SJCRH30 (cell line): Measurements from ENCODE around the gene ALS2CL. TPM values are rescaled to one million over a fixed set of nuclear protein-coding genes. Genes with fewer than 3 reads are reported as not detected.

Experiments used
- DNase-seq, 2 experiments: peaks; one replicate each; pipeline ENCODE4 v3.0.0-alpha.2; 2015 to 2020
- H3K27ac ChIP-seq: fragments of 250-450 bp; sonication (Bioruptor Pico); 2 replicates; pipeline ENCODE4 v1.5.1; 2020; ENCODE audit warnings: mild to moderate bottlenecking, moderate library complexity
- H3K27me3 ChIP-seq: fragments of 250-450 bp; sonication (Bioruptor Pico); 2 replicates; pipeline ENCODE4 v1.5.1; 2020; ENCODE audit warnings: mild to moderate bottlenecking, moderate library complexity
- H3K36me3 ChIP-seq: fragments of 250-450 bp; sonication (Bioruptor Pico); 2 replicates; pipeline ENCODE4 v1.5.1; 2020; ENCODE audit warnings: mild to moderate bottlenecking, moderate library complexity
- H3K4me1 ChIP-seq: fragments of 250-450 bp; sonication (Bioruptor Pico); 2 replicates; pipeline ENCODE4 v1.5.1; 2020; ENCODE audit warnings: mild to moderate bottlenecking, moderate library complexity
- H3K4me3 ChIP-seq: fragments of 250-450 bp; sonication (Bioruptor Pico); 2 replicates; pipeline ENCODE4 v1.5.1; 2020; ENCODE audit warnings: mild to moderate bottlenecking, moderate library complexity
- H3K9me3 ChIP-seq: fragments of 250-450 bp; sonication (Bioruptor Pico); replicated peaks from 2 replicates; pipeline ENCODE4 v1.5.1; 2020; ENCODE audit warnings: mild to moderate bottlenecking, moderate library complexity
- total RNA-seq: library from RNA; depleted of rRNA; stranded (reverse); fragments of >200 nt; shearing (Covaris generic); gene quantifications from 2 replicates; pipeline ENCODE4 v1.2.3, GENCODE V29; 2014

The ALS2CL gene
- total RNA-seq, 1 experiment from 2014 or later: 9.4 TPM

GRCh38 chr3:46680298-46680826 lies 13.1 kb downstream of the ALS2CL start:
- no peaks in the 10 kb centered on the region for H3K36me3 ChIP-seq
- H3K27me3 ChIP-seq: no peaks in the 10 kb centered on the region
- no peak for DNase-seq
- no peak overlapping the region for H3K27ac ChIP-seq
- no peak overlapping the region for H3K4me3 ChIP-seq
- H3K4me1 ChIP-seq: no peaks in the 10 kb centered on the region
- no peaks in the 10 kb centered on the region for H3K9me3 ChIP-seq

- Histone ChIP-seq H3K9me3 (no peaks in the 10 kb centered on the region), H3K27me3 (no peaks in the 10 kb centered on the region), H3K36me3 (no peaks in the 10 kb centered on the region), H3K4me1 (no peaks in the 10 kb centered on the region), H3K27ac (no peak overlapping the region), H3K4me3 (no peak overlapping the region)
- no peak for DNase-seq
Observed at GRCh38 chr3:46679681-46680080, 13.8 kb downstream of the ALS2CL start.

GRCh38 chr3:46678280-46678679 lies 15.2 kb downstream of the ALS2CL start:
- no peak overlapping the region for H3K4me3 ChIP-seq
- no peak overlapping the region for H3K27ac ChIP-seq
- DNase-seq: no peak
- H3K27me3 ChIP-seq: no peaks in the 10 kb centered on the region
- no peaks in the 10 kb centered on the region for H3K36me3 ChIP-seq
- H3K4me1 ChIP-seq: no peaks in the 10 kb centered on the region
- no peaks in the 10 kb centered on the region for H3K9me3 ChIP-seq

GRCh38 chr3:46677411-46677726 lies 16.1 kb downstream of the ALS2CL start:
- Histone ChIP-seq H3K27ac (peak overlapping the region; percentile 71), H3K36me3 (no peaks in the 10 kb centered on the region), H3K9me3 (no peaks in the 10 kb centered on the region), H3K4me1 (no peaks in the 10 kb centered on the region), H3K27me3 (no peaks in the 10 kb centered on the region), H3K4me3 (peak overlapping the region; percentile 63)
- peak; percentile 88 to 90 for DNase-seq

GRCh38 chr3:46676601-46677410 lies 16.7 kb downstream of the ALS2CL start:
- H3K27me3 ChIP-seq: no peaks in the 10 kb centered on the region
- H3K27ac ChIP-seq: peak overlapping the region; percentile 71
- no peaks in the 10 kb centered on the region for H3K4me1 ChIP-seq
- H3K4me3 ChIP-seq: peak overlapping the region; percentile 63
- H3K9me3 ChIP-seq: no peaks in the 10 kb centered on the region
- DNase-seq: peak in 1 of 2 experiments; percentile 59
- no peaks in the 10 kb centered on the region for H3K36me3 ChIP-seq

- Histone ChIP-seq H3K36me3 (no peaks in the 10 kb centered on the region), H3K27ac (no peak overlapping the region), H3K9me3 (no peaks in the 10 kb centered on the region), H3K4me1 (no peaks in the 10 kb centered on the region), H3K27me3 (no peaks in the 10 kb centered on the region), H3K4me3 (peak overlapping the region; percentile 63)
- no peak for DNase-seq
Observed at GRCh38 chr3:46675843-46676567, 17.5 kb downstream of the ALS2CL start.

GRCh38 chr3:46675426-46675825 lies 18.1 kb downstream of the ALS2CL start:
- no peaks in the 10 kb centered on the region for H3K9me3 ChIP-seq
- H3K4me1 ChIP-seq: no peaks in the 10 kb centered on the region
- no peak overlapping the region for H3K4me3 ChIP-seq
- H3K27me3 ChIP-seq: no peaks in the 10 kb centered on the region
- H3K36me3 ChIP-seq: no peaks in the 10 kb centered on the region
- DNase-seq: no peak
- no peak overlapping the region for H3K27ac ChIP-seq

- H3K27me3 ChIP-seq: no peaks in the 10 kb centered on the region
- no peak for DNase-seq
- H3K4me3 ChIP-seq: no peak overlapping the region
- H3K27ac ChIP-seq: no peak overlapping the region
- H3K4me1 ChIP-seq: no peaks in the 10 kb centered on the region
- no peaks in the 10 kb centered on the region for H3K36me3 ChIP-seq
- no peaks in the 10 kb centered on the region for H3K9me3 ChIP-seq
Observed at GRCh38 chr3:46674031-46674845, 19.2 kb downstream of the ALS2CL start.

GRCh38 chr3:46673151-46674030 lies 20.1 kb downstream of the ALS2CL start:
- no peaks in the 10 kb centered on the region for H3K36me3 ChIP-seq
- H3K9me3 ChIP-seq: no peaks in the 10 kb centered on the region
- H3K4me1 ChIP-seq: no peaks in the 10 kb centered on the region
- DNase-seq: no peak
- H3K4me3 ChIP-seq: no peak overlapping the region
- no peak overlapping the region for H3K27ac ChIP-seq
- no peaks in the 10 kb centered on the region for H3K27me3 ChIP-seq

GRCh38 chr3:46672349-46672695 lies 21.2 kb downstream of the ALS2CL start:
- no peaks in the 10 kb centered on the region for H3K9me3 ChIP-seq

GRCh38 chr3:46671541-46672348 lies 21.7 kb downstream of the ALS2CL start:
- no peak overlapping the region for H3K27ac ChIP-seq
- 0 out of 2 replicates have a peak, but pooled peaks cover 8% of the 10 kb centered on the region for H3K4me1 ChIP-seq
- no peak overlapping the region for H3K4me3 ChIP-seq
- H3K9me3 ChIP-seq: no peaks in the 10 kb centered on the region
- H3K36me3 ChIP-seq: no peaks in the 10 kb centered on the region
- no peaks in the 10 kb centered on the region for H3K27me3 ChIP-seq
- no peak for DNase-seq

More at GRCh38 chr3:46672349-46672695, 21.2 kb downstream of the ALS2CL start:
- DNase-seq: no peak
- Histone ChIP-seq H3K4me1 (0 out of 2 replicates have a peak, but pooled peaks cover 2% of the 10 kb centered on the region), H3K27ac (no peak overlapping the region), H3K4me3 (no peak overlapping the region), H3K27me3 (no peaks in the 10 kb centered on the region), H3K36me3 (no peaks in the 10 kb centered on the region)

GRCh38 chr3:46670891-46671427 lies 22.5 kb downstream of the ALS2CL start:
- H3K4me1 ChIP-seq: 0 out of 2 replicates have a peak, but pooled peaks cover 8% of the 10 kb centered on the region
- peak in 1 of 2 experiments; percentile 0 for DNase-seq
- no peak overlapping the region for H3K27ac ChIP-seq
- H3K36me3 ChIP-seq: no peaks in the 10 kb centered on the region
- H3K9me3 ChIP-seq: no peaks in the 10 kb centered on the region
- H3K27me3 ChIP-seq: no peaks in the 10 kb centered on the region
- H3K4me3 ChIP-seq: no peak overlapping the region
